K562 (cell line): ENCODE results near the gene RALA. TPM values are rescaled to one million over a fixed set of nuclear protein-coding genes. Genes with fewer than 3 reads are reported as not detected.
A peak's percentile ranks its signal among the peaks of the same experiment; 100 is the strongest.

Source experiments
- ATAC-seq: fragments of 200-7000 bp; cut with Tn5 transposase; 3 replicates; pipeline ENCODE4 v1.9.1; 2020; ENCODE audit warnings: moderate library complexity
- BruUV-seq: library from RNA; stranded (reverse); fragments of 400-500 nt; replicated peaks from 2 replicates; lab custom pipeline; 2021; lab: Mats Ljungman, UMichigan
- CTCF ChIA-PET: fragments of 300-600 bp; formaldehyde crosslinking; extraction: SDS; loops from one replicate; lab custom pipeline; 2021; ENCODE audit warnings: low intra/inter-chr PET ratio; lab: Yijun Ruan, JAX
- POLR2A ChIA-PET: fragments of 300-600, 350-650 bp; sonication (Branson Sonifier 250); formaldehyde crosslinking; extraction: SDS; loops from one replicate; lab custom pipeline; 2021; ENCODE audit warnings: antibody characterized with exemption, inconsistent platforms; lab: Yijun Ruan, JAX
- DNase-seq, 4 experiments: peaks; one replicate each; pipeline versions ENCODE4 v3.0.0 to v3.0.0-alpha.2; 2011 to 2018; ENCODE audit warnings: low spot score in 3 of 4, mixed read lengths in 3 of 4; ENCODE audit errors: extremely low read depth in 1 of 4
- FAIRE-seq: peaks from 2 replicates; lab custom pipeline; 2011; peaks lifted over from hg19 to GRCh38; lab: Jason Lieb, UNC
- H2AFZ ChIP-seq: 2 replicates; pipeline ENCODE4 v1.6.0; 2011; ENCODE audit warnings: low read depth, low read length, control low read depth, inconsistent platforms
- H3K27ac ChIP-seq: fragments of 200-600 bp; 3 replicates; pipeline ENCODE4 v1.8.0; 2011; ENCODE audit warnings: low read depth, mild to moderate bottlenecking, control low read depth, inconsistent platforms, low read length, moderate library complexity, mixed read lengths; ENCODE audit errors: extremely low read depth
- H3K27me3 ChIP-seq, 2 experiments: fragments of 300-600 bp in 1 of 2; 2 replicates in 1 of 2; 3 replicates in 1 of 2; pipeline versions ENCODE4 v1.6.0 to v1.8.0; 2011; ENCODE audit warnings: inconsistent platforms in 2 of 2, low read length in 2 of 2, mild to moderate bottlenecking in 1 of 2, mixed read lengths in 1 of 2, moderate library complexity in 1 of 2; ENCODE audit not compliant: control insufficient read depth in 2 of 2, insufficient read depth in 2 of 2
- H3K36me3 ChIP-seq: fragments of 300-600 bp; 3 replicates; pipeline ENCODE4 v1.8.0; 2011; ENCODE audit warnings: mild to moderate bottlenecking, low read length, inconsistent platforms; ENCODE audit not compliant: control insufficient read depth, insufficient read depth
- H3K4me1 ChIP-seq, 2 experiments: fragments of 200-600 bp in 1 of 2; replicated peaks in 1 of 2; 2 replicates in 1 of 2; 3 replicates in 1 of 2; pipeline versions ENCODE4 v1.5.1 to v1.8.0; 2011; ENCODE audit warnings: inconsistent platforms in 2 of 2, low read length in 2 of 2, mild to moderate bottlenecking in 1 of 2, mixed read lengths in 1 of 2, moderate library complexity in 1 of 2; ENCODE audit not compliant: control insufficient read depth in 2 of 2, insufficient read depth in 2 of 2
- H3K4me2 ChIP-seq: 2 replicates; pipeline ENCODE4 v1.6.1; 2011; ENCODE audit warnings: low read length, control low read depth, inconsistent platforms, mixed read lengths; ENCODE audit not compliant: insufficient read depth
- H3K4me3 ChIP-seq: fragments of 200-600 bp; sonication (generic), shearing (Covaris generic); 2 replicates; pipeline ENCODE4 v1.5.1; 2016; ENCODE audit warnings: control low read depth, inconsistent platforms
- H3K79me2 ChIP-seq: fragments of 200-600 bp; 3 replicates; pipeline ENCODE4 v1.8.0; 2011; ENCODE audit warnings: low read length, inconsistent platforms; ENCODE audit not compliant: control insufficient read depth, insufficient read depth
- H3K9ac ChIP-seq, 2 experiments: 2 replicates each; pipeline versions ENCODE4 v1.6.0 to v1.6.1; 2011; ENCODE audit warnings: low read depth in 2 of 2, low read length in 2 of 2, control low read depth in 1 of 2, inconsistent platforms in 1 of 2, mild to moderate bottlenecking in 1 of 2, mixed read lengths in 1 of 2; ENCODE audit not compliant: insufficient read depth in 1 of 2
- H3K9me1 ChIP-seq: one replicate; pipeline ENCODE4 v1.6.0; 2011; ENCODE audit warnings: inconsistent platforms, mild to moderate bottlenecking, low read length, moderate library complexity; ENCODE audit not compliant: control insufficient read depth, insufficient read depth
- H3K9me3 ChIP-seq: replicated peaks from 2 replicates; pipeline ENCODE4 v1.5.1; 2011; ENCODE audit warnings: low read depth, low read length, inconsistent platforms; ENCODE audit not compliant: control insufficient read depth, insufficient read depth
- H4K20me1 ChIP-seq: replicated peaks from 2 replicates; pipeline ENCODE4 v1.6.1; 2011; ENCODE audit warnings: low read length, inconsistent platforms, mixed read lengths; ENCODE audit not compliant: control insufficient read depth, insufficient read depth
- CBX3 ChIP-seq, 2 experiments: IDR thresholded peaks; 1 replicate in 1 of 2; 2 replicates in 1 of 2; pipeline ENCODE4 v1.6.1; 2012; ENCODE audit warnings: inconsistent platforms in 2 of 2, low read length in 2 of 2, borderline replicate concordance in 1 of 2, control low read depth in 1 of 2
- CBX5 ChIP-seq: IDR thresholded peaks from 2 replicates; pipeline ENCODE4 v1.6.1; 2014; ENCODE audit warnings: low read depth, borderline replicate concordance
- HIVEP1 ChIP-seq: fragments of 250-450 bp; sonication (Bioruptor Pico); IDR thresholded peaks from 2 replicates; pipeline ENCODE4 v1.4.0; 2020; ENCODE audit warnings: mild to moderate bottlenecking
- HLTF ChIP-seq: fragments of 450-650 bp; IDR thresholded peaks from 2 replicates; pipeline ENCODE4 v1.6.1; 2016
- RBM17 ChIP-seq: fragments of 200-400 bp; formaldehyde crosslinking; IDR thresholded peaks from 2 replicates; pipeline ENCODE4 v1.6.1; 2017; ENCODE audit warnings: low read depth, mild to moderate bottlenecking, low read length, borderline replicate concordance
- SMARCA4 ChIP-seq: fragments of 450-650 bp; IDR thresholded peaks from 2 replicates; pipeline ENCODE4 v1.6.1; 2016
- TAF7 ChIP-seq: fragments of 450-650 bp; IDR thresholded peaks from 2 replicates; pipeline ENCODE4 v1.6.1; 2016; ENCODE audit warnings: missing genetic modification characterization, missing compliant biosample characterization
- TRIM24 ChIP-seq, 2 experiments: fragments of 450-650 bp; IDR thresholded peaks; 2 replicates each; pipeline ENCODE4 v1.6.1; 2016
- TRIM28 ChIP-seq: fragments of 450-650 bp; IDR thresholded peaks from 2 replicates; pipeline ENCODE4 v1.6.1; 2017
- ZBTB33 ChIP-seq: sonication (generic); formaldehyde crosslinking; IDR thresholded peaks from 2 replicates; pipeline ENCODE4 v1.8.1; 2023; ENCODE audit warnings: mild to moderate bottlenecking, missing genetic modification reagents
- ZFP36 ChIP-seq: fragments of 150-350 bp; IDR thresholded peaks from 2 replicates; pipeline ENCODE4 v1.6.1; 2018; ENCODE audit warnings: low read length, low read depth; ENCODE audit not compliant: partially characterized antibody
- ZNF280A ChIP-seq: fragments of 450-650 bp; IDR thresholded peaks from 2 replicates; pipeline ENCODE4 v1.6.1; 2018; ENCODE audit warnings: mild to moderate bottlenecking, low read depth; ENCODE audit not compliant: partially characterized antibody
- WGBS: fragments of 100-300 bp; shearing (Covaris generic); methylation state at CpG from one replicate; pipeline ENCODE4 v1.1.6; 2016; ENCODE audit warnings: low coverage, mixed read lengths; ENCODE audit not compliant: insufficient coverage; ENCODE audit errors: missing lambda C conversion rate; 5-methylcytosine and 5-hydroxymethylcytosine counted together
- in situ Hi-C: fragments of 300-500 bp; cut with MboI; formaldehyde crosslinking; loops from 4 replicates; pipeline ENCODE4 v1.15.0; 2018; ENCODE audit warnings: inconsistent platforms, mixed read lengths
- intact Hi-C: fragments of 100-400 bp; cut with micrococcal nuclease; formaldehyde crosslinking; loops from 2 replicates; pipeline ENCODE4 v1.14.2; 2022
- polyA plus RNA-seq, 8 experiments: library from polyadenylated mRNA; depleted of rRNA in 4 of 8; stranded (reverse) in 5 of 8; unstranded in 3 of 8; fragments of >200 nt; fragmentation: Nextera tagmentation in 2 of 8; fragmentation: Illumina TruSeq in 1 of 8; extraction: Ambion mirVana in 2 of 8; extraction: Trizol in 1 of 8; gene quantifications; 2 replicates each; pipeline versions ENCODE4 v1.2.1 to v1.2.3, GENCODE V29; 2011 to 2014; ENCODE audit warnings: inconsistent platforms in 1 of 8, missing spikeins in 1 of 8
- total RNA-seq, 7 experiments: library from RNA; depleted of rRNA in 6 of 7; stranded (reverse); fragments of >200 nt in 6 of 7; fragmentation: Illumina TruSeq in 2 of 7; extraction: Trizol in 2 of 7; gene quantifications; 2 replicates each; pipeline versions ENCODE4 v1.2.1 to v1.2.3, GENCODE V29; 2011 to 2021; ENCODE audit warnings: low replicate concordance in 1 of 7

The RALA gene
- total and polyA plus RNA-seq, 9 of the 15 experiments (the other 6 are each of a cell fraction or from before 2014, with no cell fraction given): 7.2 to 28.0 (median 25.7) TPM

GRCh38 chr7:39714447-39715091 lies 91.2 kb downstream of the RALA start:
- 58% methylated on average over 1 of the region's 1 CpG for WGBS
- ATAC-seq (no peak), FAIRE-seq (no peak), DNase-seq (peak in 1 of 4 experiments; percentile 18)
- CTCF ChIA-PET: no interaction called here
- peak; percentile 74 for TF ChIP-seq ZNF280A
- no peak for TF ChIP-seq HLTF
- TF ChIP-seq SMARCA4: no peak
- TF ChIP-seq CBX3 (IDR thresholded peaks at IDR 0.05; ENCODE audit: borderline replicate concordance in 1 of 2, low read length in 2 of 2): peak in 1 of 2 experiments; percentile 82; a peak in 2 of 3 replicates
- TF ChIP-seq TRIM28: peak; percentile 93
- no peak for TF ChIP-seq HIVEP1 (CRISPR knock-in tag)
- TF ChIP-seq TAF7: no peak
- TF ChIP-seq CBX5: 0 out of 2 replicates have a peak, but pooled peaks have one; percentile 39
- no peak for TF ChIP-seq RBM17
- TF ChIP-seq ZFP36: peak; percentile 84
- no peak for TF ChIP-seq ZBTB33 (CRISPR knock-in tag)
- peak in 1 of 2 experiments; percentile 36; a peak in 1 of 4 replicates for TF ChIP-seq TRIM24 (IDR thresholded peaks at IDR 0.05)
- POLR2A ChIA-PET: no interaction called here
- Histone ChIP-seq H3K9me1 (no peaks in the 10 kb centered on the region), H3K9me3 (peaks cover 6% of the 10 kb centered on the region; the same call in 1 of the 2 replicates), H3K4me1 (no peaks in the 10 kb centered on the region), H2AFZ (no peak overlapping the region), H4K20me1 (no peaks in the 10 kb centered on the region), H3K27ac (no peak overlapping the region), H3K36me3 (no peaks in the 10 kb centered on the region), H3K79me2 (no peaks in the 10 kb centered on the region), H3K9ac (no peak overlapping the region), H3K4me3 (no peak overlapping the region), H3K4me2 (no peak overlapping the region), H3K27me3 (no peaks in the 10 kb centered on the region)
- intact Hi-C loops (no loop called here), in situ Hi-C loops (no loop called here)
- BruUV-seq: no TSS peak
